ENCODE data around the gene YPEL2.
A peak's percentile ranks its signal among the peaks of the same experiment; 100 is the strongest.

YPEL2 gene

GRCh38 chr17:59436900-59437299 is 105.4 kb downstream of the YPEL2 start:
- no peak for DNase-seq

DNA sequence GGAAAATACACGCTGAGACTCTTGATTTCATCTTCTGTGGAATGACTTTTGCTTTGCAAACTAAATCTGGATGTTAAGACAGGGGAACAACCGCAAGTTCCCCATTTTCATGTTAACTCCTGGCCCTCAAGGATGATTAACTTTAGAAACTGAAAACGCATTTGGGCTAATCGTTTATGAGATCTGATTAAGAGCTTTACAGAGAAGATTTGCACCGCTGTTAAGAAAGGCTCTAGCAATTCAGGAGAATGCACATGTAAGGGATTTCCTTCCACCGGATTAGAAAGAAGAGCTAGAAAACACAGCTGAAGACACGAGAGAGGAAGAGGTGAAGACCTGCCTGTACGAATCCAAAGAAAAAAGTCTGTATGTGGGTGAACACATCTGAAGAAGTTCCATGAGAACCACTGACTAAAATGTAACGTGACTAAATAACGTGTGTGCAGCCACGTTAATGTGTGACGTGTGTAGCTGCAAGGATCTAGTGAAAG is 106.4 kb downstream of the YPEL2 start:
- no peak for DNase-seq

DNA sequence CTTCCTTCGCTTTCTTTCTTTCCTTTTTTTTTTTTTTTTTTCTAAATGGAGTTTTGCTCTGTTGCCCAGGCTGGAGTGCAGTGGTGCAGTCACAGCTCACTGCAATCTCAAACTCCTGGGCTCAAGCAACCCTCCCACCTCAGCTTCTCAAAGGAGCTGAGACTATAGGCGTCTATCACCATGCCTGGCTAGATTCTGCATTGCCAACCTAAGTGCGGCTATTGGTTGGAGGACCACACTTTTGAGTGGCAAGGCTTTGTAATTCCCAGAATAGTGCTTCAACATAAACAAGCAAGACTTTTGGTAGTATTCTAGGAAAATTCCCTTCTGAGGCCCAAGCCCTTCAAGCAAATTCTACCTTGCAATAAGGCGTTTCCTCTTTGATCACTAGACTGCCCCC is 107.8 kb downstream of the YPEL2 start:
- DNase-seq = no peak

GRCh38 chr17:59439741-59440211 is 108.3 kb downstream of the YPEL2 start:
- no peak for DNase-seq

DNA sequence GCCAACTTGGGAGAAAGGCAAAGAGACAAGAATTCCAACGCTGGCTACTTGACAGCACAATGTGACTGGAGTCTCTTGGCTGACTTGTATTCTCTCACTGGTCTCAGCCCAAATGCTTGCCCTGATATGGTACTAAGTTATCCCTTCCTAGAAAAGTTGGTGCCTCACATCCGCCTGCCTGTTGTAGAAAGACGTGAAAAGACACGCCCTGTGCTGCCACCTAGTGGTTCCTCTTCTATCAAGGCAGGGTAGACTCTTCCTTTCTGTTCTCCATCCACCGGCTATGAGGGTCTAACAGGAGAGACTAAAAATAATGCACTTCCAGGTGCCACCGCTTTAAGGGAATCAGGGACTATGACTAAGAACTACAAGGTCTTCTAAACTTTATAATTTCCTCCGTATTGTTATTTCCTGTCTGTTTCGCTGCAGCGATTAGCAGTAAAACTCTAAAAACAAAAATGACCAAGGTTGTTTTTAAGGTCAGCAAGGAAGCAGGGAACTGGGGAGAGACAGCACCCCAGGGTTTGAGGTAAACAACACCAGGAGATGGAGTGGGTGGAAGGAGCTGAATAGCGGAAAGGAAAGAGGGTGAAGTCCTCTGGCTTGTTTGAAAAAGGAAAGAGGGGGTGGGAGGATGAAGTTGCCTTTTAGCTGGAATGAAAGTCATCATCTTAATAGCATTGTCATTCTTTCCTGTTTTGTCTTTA is 109.5 kb downstream of the YPEL2 start:
- peak; percentile 75 for DNase-seq

- no peak for DNase-seq
Observed at GRCh38 chr17:59441464-59442096, 110.1 kb downstream of the YPEL2 start.

DNA sequence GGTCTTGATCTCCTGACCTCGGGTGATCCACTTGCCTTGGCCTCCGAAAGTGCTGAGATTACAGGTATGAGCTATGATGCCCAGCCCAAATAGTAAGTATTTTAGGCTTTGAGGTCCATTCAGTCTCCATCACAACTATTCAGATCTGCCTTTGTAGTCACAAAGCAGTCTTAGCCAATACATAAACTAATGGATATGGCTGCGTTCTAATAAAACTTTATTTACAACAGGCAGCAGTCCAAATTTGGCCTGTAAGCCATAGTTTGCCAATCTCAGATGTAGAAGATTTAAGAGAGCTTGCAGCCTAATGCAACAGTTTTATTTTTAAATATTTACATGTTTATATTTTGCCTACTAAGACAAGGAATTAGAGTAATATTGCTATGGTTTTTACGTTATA is 111.7 kb downstream of the YPEL2 start:
- no peak for DNase-seq

Measured in activated T-cell treated with anti-CD3 and anti-CD28 coated beads, Interleukin-2, amount 50 U/mL, for 1 hour (primary cell).